NCI-H748 treated with DMSO at 0.1 percent for 48 hours (cell line): ENCODE measurements around the gene NKAIN2.

Experiments used
- DNase-seq: peaks from one replicate; lab custom pipeline; 2025; lab: John Stamatoyannopoulos, UW

NKAIN2 gene

GRCh38 chr6:123803504-123804013 lies at the start of gene NKAIN2:
NKAIN2 (plus strand) TSS chr6:123803865.
- DNase-seq = no peak

GRCh38 chr6:123759472-123759871 lies 44.2 kb upstream of the NKAIN2 start:
- DNase-seq = no peak

GRCh38 chr6:123763904-123764303 lies 39.8 kb upstream of the NKAIN2 start:
- no peak for DNase-seq

GRCh38 chr6:123764722-123765121 lies 38.9 kb upstream of the NKAIN2 start:
- DNase-seq = no peak

GRCh38 chr6:123768921-123769320 lies 34.7 kb upstream of the NKAIN2 start:
- DNase-seq = no peak

- DNase-seq = no peak
Observed at GRCh38 chr6:123769431-123769830, 34.2 kb upstream of the NKAIN2 start.

GRCh38 chr6:123770247-123770949 lies 33.3 kb upstream of the NKAIN2 start:
- no peak for DNase-seq

- DNase-seq = no peak
Observed at GRCh38 chr6:123771126-123771525, 32.5 kb upstream of the NKAIN2 start.

GRCh38 chr6:123777563-123777962 lies 26.1 kb upstream of the NKAIN2 start:
- no peak for DNase-seq

- no peak for DNase-seq
Observed at GRCh38 chr6:123780021-123780420, 23.6 kb upstream of the NKAIN2 start.

GRCh38 chr6:123784330-123784729 lies 19.3 kb upstream of the NKAIN2 start:
- DNase-seq = no peak

GRCh38 chr6:123785039-123785438 lies 18.6 kb upstream of the NKAIN2 start:
- DNase-seq = no peak

GRCh38 chr6:123788319-123788718 lies 15.3 kb upstream of the NKAIN2 start:
- DNase-seq = no peak

- no peak for DNase-seq
Observed at GRCh38 chr6:123794190-123794589, 9.5 kb upstream of the NKAIN2 start.

- DNase-seq = no peak
Observed at GRCh38 chr6:123794799-123795198, 8.9 kb upstream of the NKAIN2 start.

GRCh38 chr6:123801067-123801466 lies 2.6 kb upstream of the NKAIN2 start:
- DNase-seq = no peak

GRCh38 chr6:123802351-123802696 lies 1.3 kb upstream of the NKAIN2 start:
- DNase-seq = no peak

GRCh38 chr6:123802697-123803503 lies 765 bp upstream of the NKAIN2 start:
- peak; percentile 90 for DNase-seq

GRCh38 chr6:123804014-123804786 lies 535 bp downstream of the NKAIN2 start:
- DNase-seq = peak; percentile 87

- peak; percentile 63 for DNase-seq
Observed at GRCh38 chr6:123804787-123805540, 1.3 kb downstream of the NKAIN2 start.

- peak; percentile 81 for DNase-seq
Observed at GRCh38 chr6:123805921-123806320, 2.3 kb downstream of the NKAIN2 start.

GRCh38 chr6:123806561-123806960 lies 2.9 kb downstream of the NKAIN2 start:
- peak; percentile 23 for DNase-seq
